Measurements from ENCODE around the gene GBX1.

The GBX1 gene

DNA sequence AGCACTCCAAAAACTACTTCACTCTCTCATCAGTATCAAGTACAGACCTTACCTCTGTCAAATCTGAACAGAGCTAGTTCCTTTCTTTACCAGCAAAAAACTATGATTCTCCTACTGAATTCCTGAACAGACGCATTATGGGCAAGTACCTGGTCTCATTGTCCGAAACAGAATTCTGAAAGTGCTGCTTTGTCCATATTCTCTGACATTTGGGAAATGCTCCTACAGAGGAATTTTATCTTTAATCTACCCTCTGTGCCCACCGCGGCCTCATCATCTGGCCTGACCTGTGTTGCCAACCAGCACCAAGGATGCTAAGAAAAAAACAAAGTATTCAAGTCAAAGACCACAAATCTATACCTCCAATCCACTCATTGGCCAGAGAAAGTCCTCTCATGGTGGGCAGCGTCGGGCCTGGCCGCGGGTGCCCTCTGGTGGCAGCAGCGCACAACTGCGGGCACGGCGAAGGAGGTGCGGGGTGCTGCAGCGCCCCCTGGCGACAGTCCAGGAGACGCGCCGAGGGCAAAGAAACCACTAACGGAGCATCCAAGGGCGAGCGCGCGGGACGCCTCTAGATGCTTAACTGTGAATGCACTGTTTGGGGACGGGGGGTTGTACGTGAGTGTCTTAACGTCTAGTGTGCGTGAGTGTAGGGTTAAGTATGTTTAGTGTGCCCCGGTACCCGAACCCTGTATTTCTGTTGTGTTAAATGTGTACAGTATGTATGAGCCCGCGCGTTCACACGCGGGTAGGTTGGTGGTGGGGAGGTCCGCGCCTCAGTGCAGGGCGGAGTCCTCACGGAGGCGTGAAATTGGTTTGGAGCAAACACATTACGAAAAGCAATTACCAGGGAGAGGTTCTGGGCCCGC is 5.0 kb upstream of the GBX1 start:
- no peak for DNase-seq

DNA sequence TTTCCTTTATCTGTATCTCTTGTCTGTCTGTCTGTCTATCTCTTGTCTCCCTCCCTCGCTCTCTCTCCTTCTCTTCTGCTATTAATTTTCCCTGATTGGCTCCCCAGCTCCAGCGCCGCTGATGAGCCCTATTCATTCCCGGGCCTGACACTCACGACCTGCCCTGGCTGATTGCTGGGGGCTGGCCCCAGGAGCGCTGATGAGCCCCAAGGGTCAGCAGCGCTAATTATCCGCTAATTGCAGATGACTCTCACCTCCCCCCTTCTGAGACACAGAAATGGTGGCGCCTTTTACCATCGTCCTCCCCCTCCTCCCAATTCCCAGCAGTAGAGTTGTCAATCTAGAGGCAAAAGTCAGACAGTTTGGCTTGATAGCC is 1.3 kb upstream of the GBX1 start:
- no peak for DNase-seq

DNA sequence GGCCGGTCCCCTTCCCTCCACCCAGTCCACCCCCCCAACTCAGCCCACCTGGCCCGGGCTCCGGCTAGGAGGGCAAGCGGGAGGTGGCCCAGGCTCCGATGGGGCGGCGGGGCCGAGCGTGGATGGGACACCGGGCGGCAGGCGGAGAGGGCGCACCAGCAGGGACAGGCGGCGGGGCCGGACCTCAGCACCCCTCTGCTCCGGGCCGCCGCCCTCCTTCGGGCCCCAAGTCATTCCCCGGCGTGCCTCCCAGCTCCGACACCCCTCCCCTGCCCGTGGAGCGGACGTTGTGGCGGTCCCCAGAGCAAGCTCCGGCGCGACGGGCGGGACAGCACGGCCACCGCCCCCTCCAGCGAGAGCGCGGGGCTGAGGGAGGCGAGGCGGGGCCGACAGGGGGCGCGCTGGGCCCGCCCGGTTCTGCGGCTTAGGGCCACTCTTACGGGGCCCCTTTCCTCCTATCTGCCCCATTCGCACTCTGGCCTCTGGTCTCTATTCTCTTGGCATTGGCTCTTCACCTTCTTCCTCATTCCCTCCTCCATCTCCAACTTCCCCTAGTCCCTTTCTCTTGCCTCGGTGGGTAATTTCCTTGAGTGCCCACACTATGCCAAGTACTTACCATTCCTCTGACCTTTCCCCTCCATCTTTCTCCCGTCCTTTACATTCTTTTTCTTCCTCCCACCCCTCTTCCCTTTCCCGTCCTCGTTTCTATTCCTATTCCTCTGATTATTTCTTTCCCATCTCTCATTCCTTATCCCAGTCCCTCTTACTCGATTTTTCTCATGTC is 701 bp upstream of the GBX1 start:
- no peak for DNase-seq

DNA sequence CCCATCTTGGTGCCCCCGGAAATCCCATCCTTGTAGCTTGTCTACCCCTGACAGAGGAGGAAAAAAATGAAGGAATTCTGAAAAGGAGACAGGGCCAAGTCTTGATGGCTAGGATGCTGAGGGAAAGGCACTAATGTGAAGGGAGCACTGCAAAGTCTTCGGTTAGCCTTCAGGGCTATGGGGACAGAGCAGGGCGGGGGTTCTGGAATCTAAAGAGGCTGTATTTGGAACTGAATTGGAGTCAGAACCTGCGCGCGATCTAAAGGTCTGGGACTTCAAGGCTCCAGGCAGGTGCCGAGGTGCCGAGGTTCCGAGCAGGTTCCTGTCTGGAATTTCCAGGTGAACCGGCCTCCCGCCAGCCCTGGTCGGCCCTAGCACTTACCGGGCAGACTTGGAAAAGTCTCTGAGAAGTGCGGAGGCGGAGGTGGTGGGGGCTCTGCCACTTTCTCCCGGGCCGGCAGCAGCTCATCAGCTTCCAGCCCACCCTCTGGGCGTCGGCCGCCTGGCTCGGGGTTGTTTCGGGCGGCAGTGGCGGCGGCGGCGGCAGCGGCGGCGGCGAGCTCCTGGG is 781 bp downstream of the GBX1 start:
- no peak for DNase-seq

DNA sequence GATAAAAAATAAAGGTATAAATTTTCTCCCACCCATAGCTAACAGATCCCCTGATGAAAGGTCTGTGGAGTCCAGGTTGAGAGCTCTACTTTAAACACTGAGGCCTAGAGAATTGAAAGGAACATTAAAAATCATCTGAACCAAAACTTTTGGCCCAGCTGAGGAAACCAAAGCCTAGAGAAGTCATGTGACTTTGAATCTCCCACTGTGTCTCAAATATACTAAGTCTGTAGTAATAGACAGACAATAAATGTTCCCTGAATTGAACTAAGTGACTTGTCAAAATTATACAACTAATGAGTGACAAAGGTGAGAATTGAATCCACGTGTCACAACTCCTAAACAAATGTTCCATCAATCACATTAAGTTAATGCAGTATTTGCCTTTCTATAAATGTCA is 5.7 kb downstream of the GBX1 start:
- no peak for DNase-seq

DNA sequence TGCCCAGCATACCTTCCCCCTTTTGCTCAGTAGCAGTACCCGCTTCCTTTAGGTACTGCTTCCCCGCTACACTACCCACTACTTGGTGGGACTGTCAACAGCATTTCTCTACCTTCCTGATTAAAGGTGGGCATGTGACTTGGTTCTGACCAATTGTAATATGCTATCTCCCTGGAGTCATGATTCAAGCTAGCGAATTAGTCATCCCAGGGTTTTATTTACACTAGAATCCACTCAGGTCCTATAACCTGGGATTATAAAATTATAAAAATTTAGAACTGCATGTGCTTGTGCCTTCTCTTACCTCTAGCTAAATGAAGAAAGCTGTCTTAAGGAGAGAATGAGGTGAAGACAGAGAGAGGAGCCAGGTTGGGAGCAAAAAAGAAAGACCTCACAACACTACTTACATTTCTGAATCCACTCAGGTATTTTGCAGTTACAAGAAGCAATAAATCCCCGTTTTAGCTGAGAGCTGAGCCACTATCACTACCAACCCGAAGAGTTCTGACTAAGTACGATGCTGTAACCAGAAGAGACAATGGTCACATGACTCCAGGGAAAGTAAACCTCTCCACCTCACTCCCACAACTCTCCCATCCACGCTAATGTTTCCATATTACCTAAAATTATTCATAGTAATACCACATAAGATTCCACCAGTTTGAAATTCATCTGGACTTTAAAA is 9.7 kb downstream of the GBX1 start:
- no peak for DNase-seq

DNA sequence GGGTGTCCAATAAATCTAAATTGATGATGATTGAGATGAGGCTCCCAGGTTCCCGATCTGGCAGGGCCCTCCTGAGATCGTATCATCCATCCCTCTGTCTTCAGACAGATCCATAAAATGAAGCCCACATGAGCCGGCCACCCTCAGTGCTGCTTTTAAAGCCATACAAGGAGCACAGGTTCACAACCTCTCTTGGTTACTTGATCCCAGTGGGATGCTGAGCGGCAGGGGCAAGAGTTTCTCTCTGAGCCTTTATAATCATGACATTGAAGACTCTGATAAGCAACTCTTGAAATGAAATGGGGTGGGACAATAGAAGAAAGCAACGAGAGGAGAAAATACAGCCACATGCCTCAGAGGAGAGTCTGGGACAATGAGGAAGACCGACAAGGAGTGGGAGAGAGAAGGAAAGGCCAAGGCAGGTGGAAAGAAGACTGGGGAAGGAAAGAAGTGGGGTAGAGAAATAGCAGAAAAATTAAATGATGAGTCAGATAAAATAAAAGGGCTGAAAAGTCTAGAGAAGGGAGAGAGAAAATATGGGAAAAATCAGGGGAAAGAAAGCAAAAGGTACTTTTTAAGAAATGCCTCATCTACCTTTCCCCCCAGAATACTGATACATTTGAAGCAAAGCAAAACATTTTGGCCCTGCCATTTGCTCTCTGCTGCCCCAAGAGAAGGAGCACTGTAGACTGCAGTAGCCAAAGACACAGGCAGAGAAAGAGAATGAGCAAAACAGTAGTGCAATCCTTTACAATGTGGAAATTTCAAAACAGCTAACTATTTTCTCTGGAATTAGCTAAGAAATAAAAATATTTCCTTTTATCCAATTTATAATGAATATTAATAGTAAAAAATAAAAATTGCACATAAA is 14.6 kb downstream of the GBX1 start:
- no peak for DNase-seq

DNA sequence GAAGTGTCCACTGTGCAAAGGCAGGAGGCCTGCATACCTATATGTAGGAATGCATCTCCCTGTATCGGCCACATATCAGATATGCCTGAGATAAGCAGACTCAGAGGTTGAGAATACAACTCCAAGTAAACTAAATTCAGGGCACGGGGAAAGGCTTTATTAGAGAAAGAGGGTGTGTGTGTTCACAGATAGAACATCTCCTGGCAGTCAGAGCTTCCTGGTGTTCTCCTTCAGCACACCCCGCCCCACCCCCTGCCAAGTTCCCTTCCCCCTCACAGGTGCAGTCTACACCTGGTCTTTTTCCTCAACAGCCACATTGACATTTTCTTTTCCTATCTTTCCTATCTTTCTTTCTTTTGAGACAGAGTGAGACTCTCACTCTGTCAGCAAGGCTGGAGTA is 17.1 kb downstream of the GBX1 start:
- DNase-seq = no peak

DNA sequence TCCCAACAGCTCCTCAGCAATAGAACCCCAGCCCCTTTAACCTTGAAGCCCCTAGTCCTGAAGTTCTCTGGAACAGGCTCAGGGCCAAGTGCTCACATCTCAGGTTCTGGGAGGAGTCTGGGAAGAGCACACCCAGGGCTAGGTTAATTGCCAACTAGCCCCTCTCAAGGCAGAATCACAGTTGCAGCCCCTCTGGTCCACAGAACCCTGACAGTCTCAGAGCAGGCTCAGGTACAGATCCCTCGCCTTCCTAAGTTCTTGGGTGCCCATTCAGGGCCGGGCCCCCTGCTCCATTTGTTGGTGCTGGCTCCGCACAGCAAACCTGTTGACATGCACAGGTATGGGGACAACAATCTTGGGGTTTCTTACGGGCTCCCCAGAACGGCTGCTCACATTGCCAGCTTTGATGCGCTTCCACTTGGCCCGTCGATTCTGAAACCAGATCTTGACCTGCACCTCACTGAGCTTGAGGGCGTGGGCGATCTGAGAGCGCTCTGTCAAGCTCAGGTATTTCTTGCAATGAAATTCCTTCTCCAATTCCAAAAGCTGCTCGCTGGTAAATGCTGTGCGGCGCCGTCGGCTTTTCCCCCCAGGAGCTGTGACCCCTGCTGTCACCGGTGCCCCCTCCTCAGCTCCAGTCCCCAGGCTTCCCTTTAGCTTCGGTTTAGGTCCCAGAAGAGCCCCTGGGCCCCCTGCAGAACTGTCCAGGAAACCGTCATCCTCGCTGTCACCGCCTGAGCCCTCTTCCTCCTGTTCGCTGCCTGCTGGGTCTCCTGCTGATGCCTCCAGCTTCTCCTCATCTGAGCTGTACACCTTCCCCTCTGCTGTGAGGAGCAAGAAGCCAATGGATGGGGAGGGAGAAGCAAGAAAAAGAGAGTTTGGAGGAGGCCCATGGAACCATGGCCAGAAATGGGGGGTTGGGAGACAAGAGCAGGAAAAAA is 18.9 kb downstream of the GBX1 start:
- no peak for DNase-seq

DNA sequence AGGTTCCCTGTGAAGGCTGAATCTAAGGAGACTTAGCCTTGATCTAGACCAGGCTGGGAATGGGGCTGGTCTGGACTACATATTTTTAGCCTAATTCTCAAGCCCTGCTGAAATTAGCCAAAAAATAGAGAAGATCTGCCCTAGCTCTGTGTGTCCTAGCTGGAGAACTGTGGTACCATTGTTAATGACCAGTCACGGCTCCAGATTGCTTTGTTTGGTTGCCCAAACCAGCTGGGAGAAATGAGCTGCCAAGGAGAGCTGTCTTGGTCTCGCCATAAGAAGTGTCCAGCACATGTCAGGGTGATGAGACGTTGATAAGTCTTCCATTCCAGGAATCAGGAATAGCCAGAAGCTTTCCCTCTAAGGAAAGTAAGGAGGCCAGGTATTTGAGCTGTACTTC is 20.7 kb downstream of the GBX1 start:
- no peak for DNase-seq

DNA sequence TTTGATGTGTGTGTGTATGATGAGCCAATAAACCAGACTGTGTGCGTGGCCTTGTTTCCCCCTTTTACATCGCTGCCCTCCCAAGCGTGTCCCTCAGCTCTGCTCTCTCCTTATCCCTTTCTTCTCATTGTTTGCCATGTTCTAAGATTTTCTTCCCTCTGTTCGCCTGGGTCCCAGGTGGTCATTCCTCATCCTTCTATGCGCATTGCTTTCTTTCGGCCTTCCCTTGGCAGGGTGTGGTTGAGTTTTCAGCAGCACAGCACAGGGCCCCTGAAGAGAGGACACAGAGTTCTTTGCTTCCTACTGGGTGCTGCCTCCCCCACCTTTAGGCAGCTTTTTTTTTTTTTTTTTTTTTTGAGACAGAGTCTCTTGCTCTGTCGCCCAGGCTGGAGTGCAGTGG is 23.1 kb downstream of the GBX1 start:
- DNase-seq = no peak

DNA sequence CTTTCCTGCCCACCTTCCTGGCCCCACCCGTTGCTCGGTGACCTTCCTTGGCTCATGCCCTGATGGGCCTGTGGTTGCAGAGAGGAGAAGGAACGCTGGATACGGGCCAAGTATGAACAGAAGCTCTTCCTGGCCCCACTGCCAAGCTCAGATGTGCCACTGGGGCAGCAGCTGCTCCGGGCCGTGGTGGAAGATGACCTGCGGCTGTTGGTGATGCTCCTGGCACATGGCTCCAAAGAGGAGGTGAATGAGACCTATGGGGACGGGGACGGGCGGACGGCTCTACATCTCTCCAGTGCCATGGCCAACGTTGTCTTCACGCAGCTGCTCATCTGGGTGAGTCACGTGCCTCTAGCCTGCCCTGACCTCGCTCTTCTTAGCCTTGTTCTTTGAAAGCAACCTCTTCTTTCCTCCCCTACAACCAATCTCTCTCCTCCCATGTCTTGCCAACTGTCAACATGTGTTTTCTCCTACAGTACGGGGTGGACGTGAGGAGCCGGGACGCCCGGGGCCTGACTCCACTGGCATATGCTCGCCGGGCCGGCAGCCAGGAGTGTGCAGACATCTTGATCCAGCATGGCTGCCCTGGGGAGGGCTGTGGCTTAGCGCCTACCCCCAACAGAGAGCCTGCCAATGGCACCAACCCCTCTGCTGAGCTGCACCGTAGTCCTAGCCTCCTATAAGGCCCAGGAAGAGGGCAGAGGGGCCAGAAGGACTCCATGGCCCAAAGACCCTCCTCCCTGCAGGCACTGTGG is 24.1 kb downstream of the GBX1 start:
- no peak for DNase-seq

DNA sequence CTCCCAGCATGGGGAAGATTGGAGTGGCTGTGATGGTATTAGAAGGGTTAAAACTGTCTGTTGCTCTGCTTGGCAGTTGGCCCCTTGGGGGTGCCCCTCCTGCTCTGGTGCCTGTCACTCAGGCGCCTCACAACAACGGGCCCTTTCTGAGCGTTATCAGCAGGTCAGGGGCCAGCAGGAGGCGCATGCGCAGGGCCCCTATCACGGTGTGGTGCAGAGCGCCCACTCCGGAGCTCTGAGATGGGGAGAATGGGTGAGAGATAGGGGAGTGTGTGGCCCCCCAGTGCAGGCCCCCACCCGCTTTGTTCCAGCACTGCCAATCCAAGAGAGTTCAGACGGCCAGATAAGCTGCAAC is 24.8 kb downstream of the GBX1 start:
- DNase-seq = no peak

DNA sequence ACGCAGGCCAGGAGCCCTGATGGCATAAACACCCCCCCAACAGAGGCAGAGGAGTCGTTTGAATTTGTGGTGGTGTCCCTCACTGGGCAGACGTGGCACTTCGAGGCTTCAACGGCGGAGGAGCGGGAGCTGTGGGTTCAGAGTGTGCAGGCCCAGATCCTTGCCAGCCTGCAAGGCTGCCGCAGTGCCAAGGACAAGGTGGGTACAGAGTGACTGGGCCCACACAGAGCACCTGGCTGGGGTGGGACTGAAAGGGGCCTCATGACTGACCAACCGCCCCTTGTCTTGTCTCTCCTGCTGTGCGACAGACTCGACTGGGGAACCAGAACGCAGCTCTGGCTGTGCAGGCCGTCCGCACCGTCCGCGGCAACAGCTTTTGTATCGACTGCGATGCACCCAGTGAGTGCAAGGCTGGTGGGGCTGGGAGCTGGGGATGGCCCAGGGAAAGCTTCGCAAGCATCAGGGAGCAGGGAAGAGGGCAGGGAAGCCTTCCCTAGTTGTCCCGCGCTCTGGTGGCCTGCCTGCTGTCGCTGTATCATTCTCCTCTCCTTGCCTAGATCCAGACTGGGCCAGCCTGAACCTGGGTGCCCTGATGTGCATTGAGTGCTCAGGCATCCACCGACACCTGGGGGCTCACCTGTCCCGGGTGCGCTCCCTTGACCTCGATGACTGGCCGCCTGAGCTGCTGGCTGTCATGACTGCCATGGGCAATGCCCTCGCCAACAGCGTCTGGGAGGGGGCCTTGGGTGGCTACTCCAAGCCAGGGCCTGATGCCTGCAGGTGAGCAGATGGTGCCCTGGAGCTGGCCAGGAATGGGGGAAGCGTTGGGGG is 25.4 kb downstream of the GBX1 start:
- DNase-seq = no peak

DNA sequence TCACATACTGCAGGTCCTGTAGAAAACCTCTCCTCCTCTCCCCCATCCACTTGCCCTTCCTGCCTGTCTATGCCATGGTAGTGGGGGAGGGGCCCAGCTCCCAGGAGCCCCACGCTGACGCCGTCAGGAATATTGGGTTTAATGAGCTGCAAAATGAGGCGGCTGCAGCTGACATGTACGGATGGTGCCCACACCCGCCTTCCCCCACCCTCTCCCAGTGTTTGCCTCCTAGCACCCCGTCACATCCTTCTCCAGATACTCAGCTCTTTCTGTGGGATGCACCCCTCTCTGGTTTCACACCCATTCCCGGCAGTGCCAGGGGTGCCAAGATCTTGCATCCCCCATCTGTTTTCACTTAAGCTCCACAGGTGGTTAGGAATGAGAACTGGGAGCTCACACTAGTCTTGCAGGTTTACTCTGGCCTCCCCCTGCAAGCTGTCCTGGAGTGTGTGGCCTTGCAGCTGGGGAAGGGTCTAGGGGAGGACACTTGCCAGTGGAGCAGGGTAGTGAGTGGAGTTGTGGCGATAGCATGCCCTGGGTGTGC is 26.1 kb downstream of the GBX1 start:
- no peak for DNase-seq

DNA sequence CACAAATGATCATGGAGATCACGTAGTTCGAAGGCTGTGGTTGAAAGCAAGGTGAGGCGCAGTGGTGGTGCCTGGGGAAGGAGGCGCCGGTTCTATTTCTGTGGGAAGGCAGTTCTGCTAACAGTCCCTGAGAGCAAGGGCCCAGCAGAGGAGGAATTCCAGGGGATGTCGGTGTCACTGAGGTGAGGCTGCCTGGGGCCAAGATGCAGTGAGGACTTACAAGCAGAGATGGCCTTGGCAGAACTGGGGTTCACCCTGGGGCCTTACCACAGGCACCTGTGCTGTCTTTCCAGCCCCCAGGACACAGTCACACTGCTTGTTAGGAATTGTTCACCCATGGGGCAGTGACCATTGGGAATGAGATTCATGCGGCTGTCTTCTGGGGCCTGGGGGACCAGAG is 26.7 kb downstream of the GBX1 start:
- no peak for DNase-seq

DNA sequence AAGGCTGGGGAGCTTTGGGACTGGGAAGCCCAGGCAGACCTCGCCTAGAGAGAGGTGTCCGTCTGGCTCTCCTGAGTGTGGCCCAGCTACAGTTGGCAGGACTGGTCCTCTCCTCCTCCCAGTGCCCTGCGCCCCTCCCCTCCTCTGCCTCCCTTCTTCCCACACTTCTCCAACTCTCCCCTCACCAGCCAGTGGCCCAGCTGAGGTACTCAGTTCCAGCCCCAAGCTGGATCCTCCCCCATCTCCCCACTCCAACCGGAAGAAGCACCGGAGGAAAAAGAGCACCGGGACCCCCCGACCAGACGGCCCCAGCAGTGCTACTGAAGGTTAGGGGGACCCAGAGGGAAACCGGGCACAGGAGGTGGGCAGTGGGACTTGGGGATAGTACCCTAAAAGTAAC is 27.7 kb downstream of the GBX1 start:
- DNase-seq = no peak

DNA sequence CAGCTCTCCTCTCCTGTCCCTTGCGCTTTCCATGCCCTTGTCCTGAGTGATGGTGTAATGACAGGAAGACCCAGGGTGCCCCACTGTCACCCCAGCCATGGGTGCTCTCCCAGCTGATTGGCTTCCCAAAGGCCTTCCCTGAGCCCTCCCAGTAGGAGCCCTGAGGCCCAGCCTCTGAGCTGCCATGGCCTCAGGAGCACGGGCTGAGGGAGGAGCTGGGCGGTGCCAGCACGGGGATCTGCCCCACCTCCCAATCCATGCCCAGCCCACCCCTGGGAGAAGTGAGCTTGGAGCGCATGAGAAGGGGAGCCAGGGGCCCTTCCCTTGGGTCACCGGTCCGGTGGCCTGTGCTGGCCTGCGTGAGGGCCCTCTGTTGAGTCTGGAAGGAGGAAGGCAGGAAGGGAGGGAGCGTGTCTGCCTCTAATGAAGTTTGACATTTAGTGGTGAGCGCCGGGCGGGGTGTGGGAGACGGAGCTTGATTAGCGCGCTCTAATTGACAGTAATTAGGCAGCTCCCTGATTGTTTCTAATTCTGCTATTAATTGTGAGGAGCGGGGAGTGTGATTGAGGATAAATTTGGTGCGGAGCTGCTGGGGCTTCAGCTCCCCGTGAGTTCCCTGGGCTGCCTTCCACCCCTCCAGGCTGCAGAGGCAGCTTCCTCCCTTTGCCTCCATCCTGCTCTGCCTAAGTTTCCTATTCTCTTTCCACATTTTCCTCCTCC is 28.3 kb downstream of the GBX1 start:
- DNase-seq = no peak
